Spleen (tissue), 11 donors: ENCODE measurements around the gene SMARCD3. TPM values are rescaled to one million over a fixed set of nuclear protein-coding genes. Genes with fewer than 3 reads are reported as not detected.

ENCODE experiments used
- DNase-seq: peaks from one replicate; pipeline ENCODE4 v3.0.0-alpha.2; 2020
- H3K27ac ChIP-seq, 8 donors: fragments of 200-600 bp; sonication (generic) in 7 of 8; 1 replicate in 4 of 8; 2 replicates in 4 of 8; pipeline versions ENCODE4 v1.5.0 to v1.8.0; 2016 to 2021; ENCODE audit warnings: inconsistent platforms in 4 of 8, mild to moderate bottlenecking in 4 of 8, moderate library complexity in 1 of 8
- H3K27me3 ChIP-seq, 7 donors: fragments of 200-600 bp; sonication (generic) in 6 of 7; replicated peaks in 1 of 7; 1 replicate in 4 of 7; 2 replicates in 3 of 7; pipeline versions ENCODE4 v1.5.0 to v1.8.0; 2016 to 2021; ENCODE audit warnings: inconsistent platforms in 3 of 7, mild to moderate bottlenecking in 1 of 7
- H3K36me3 ChIP-seq, 6 donors: fragments of 200-600 bp; sonication (generic) in 5 of 6; 1 replicate in 4 of 6; 2 replicates in 2 of 6; pipeline versions ENCODE4 v1.5.0 to v1.8.0; 2016 to 2021; ENCODE audit warnings: inconsistent platforms in 2 of 6
- H3K4me1 ChIP-seq, 6 donors: fragments of 200-600 bp; sonication (generic) in 5 of 6; 1 replicate in 3 of 6; 2 replicates in 3 of 6; pipeline versions ENCODE4 v1.5.0 to v1.8.0; 2016 to 2021; ENCODE audit warnings: inconsistent platforms in 3 of 6
- H3K4me3 ChIP-seq, 8 donors: fragments of 200-600 bp; sonication (generic) in 7 of 8; 1 replicate in 4 of 8; 2 replicates in 4 of 8; pipeline versions ENCODE4 v1.5.0 to v1.8.0; 2016 to 2021; ENCODE audit warnings: inconsistent platforms in 4 of 8, mild to moderate bottlenecking in 4 of 8, moderate library complexity in 2 of 8
- H3K9me3 ChIP-seq, 8 donors: fragments of 200-600 bp; sonication (generic) in 7 of 8; 1 replicate in 4 of 8; 2 replicates in 4 of 8; pipeline versions ENCODE4 v1.5.0 to v1.8.0; 2016 to 2021; ENCODE audit warnings: inconsistent platforms in 4 of 8
- CTCF ChIP-seq, 11 experiments: fragments of 200-600 bp in 7 of 11; fragments of 450-650 bp in 4 of 11; sonication (generic) in 4 of 11; IDR thresholded peaks in 8 of 11; conservative IDR thresholded peaks in 3 of 11; 1 replicate in 7 of 11; 2 replicates in 4 of 11; pipeline versions ENCODE4 v1.4.0 to v1.8.0; 2016 to 2021; ENCODE audit warnings: antibody characterized with exemption in 11 of 11, inconsistent platforms in 4 of 11, mild to moderate bottlenecking in 1 of 11
- POLR2A ChIP-seq, 3 donors: fragments of 450-650 bp; IDR thresholded peaks; one replicate each; pipeline ENCODE4 v1.5.1; 2017; ENCODE audit warnings: antibody characterized with exemption in 3 of 3, mild to moderate bottlenecking in 1 of 3
- POLR2AphosphoS5 ChIP-seq, 3 donors: sonication (generic); formaldehyde crosslinking; IDR thresholded peaks; one replicate each; pipeline ENCODE4 v1.5.1; 2017; ENCODE audit warnings: antibody characterized with exemption in 3 of 3
- WGBS, 5 donors: extraction: QIAGEN DNeasy Blood & Tissue Kit in 3 of 5; methylation state at CpG; one replicate each; pipeline versions ENCODE4 v1.1.5 to v1.1.7; 2013 to 2018; 5-methylcytosine and 5-hydroxymethylcytosine counted together
- intact Hi-C: fragments of 100-400 bp; cut with DNase I; formaldehyde crosslinking; loops from one replicate; pipeline ENCODE4 v1.15.0; 2023; ENCODE audit warnings: low total_unique reads
- polyA plus RNA-seq, 3 donors: library from polyadenylated mRNA; stranded (reverse); fragments of 200-250 nt; gene quantifications; one replicate each; pipeline ENCODE4 v1.2.1, GENCODE V29; 2013
- total RNA-seq, 7 donors: library from RNA; depleted of rRNA in 3 of 7; stranded (reverse); fragments of >200 nt in 3 of 7; fragmentation: NEBNext Ultra II Directional in 4 of 7; extraction: Animal tissue kit (Norgen Biotek cat#: 25700) in 4 of 7; gene quantifications; one replicate each; pipeline versions ENCODE4 v1.1.0 to v1.2.1, GENCODE V29; 2016 to 2021
- donor health status: healthy with polysubstance abuse.
- donor health status: DM: no; HTN: no; CAD: no; lungs with moderate emphysema.
- donor health status: DM: no; HTN: no; CAD: no.
- donor health status: Bipolar disorder and iron deficiency.
- donor health status: healthy.
- donor health status: DM: no; HTN: no; CAD: no.
- donor health status: DM: yes; HTN: yes; CAD: no.

Gene SMARCD3
- total and polyA plus RNA-seq, 10 donors, result 8.8 to 40.2 (median 16.5) TPM

- peak; percentile 45 for DNase-seq
- intact Hi-C loops, result no loop called here
- peaks cover 4 to 44% (median 38%) of the 10 kb centered on the region in 6 donors for H3K36me3 ChIP-seq
- TF ChIP-seq POLR2AphosphoS5 (IDR thresholded peaks at IDR 0.05) (no peak), CTCF (IDR thresholded peaks at IDR 0.05 in 8 of 11, conservative IDR thresholded peaks at IDR 0.05 in 3 of 11) (no peak), POLR2A (IDR thresholded peaks at IDR 0.05) (no peak)
- WGBS, 5 donors, result 45 to 68% (median 62%) methylated on average over 8 of the region's 8 CpGs
- peak overlapping the region; percentile 48 to 94 (median 90) for H3K4me3 ChIP-seq
- H3K27me3 ChIP-seq, result no peaks in the 10 kb centered on the region
- H3K27ac ChIP-seq, result peak overlapping the region in 2 of 8 donors; percentile 84 to 88
- no peaks in the 10 kb centered on the region for H3K9me3 ChIP-seq
- peaks cover 13 to 35% (median 26%) of the 10 kb centered on the region in 6 donors for H3K4me1 ChIP-seq
Observed at GRCh38 chr7:151225948-151226510, 22.5 kb downstream of the SMARCD3 start.

GRCh38 chr7:151223728-151224127 is 24.8 kb downstream of the SMARCD3 start:
- DNase-seq, result peak; percentile 59
- 90 to 96% (median 95%) methylated on average over 14 of the region's 14 CpGs for WGBS, 5 donors
- peaks cover 4 to 67% (median 61%) of the 10 kb centered on the region in 6 donors for H3K36me3 ChIP-seq

GRCh38 chr7:151218170-151218569 is 30.3 kb downstream of the SMARCD3 start:
- intact Hi-C loops, result no loop called here
- no peak overlapping the region for H3K4me3 ChIP-seq
- no peak for TF ChIP-seq CTCF (IDR thresholded peaks at IDR 0.05 in 8 of 11, conservative IDR thresholded peaks at IDR 0.05 in 3 of 11)
- TF ChIP-seq POLR2AphosphoS5 (IDR thresholded peaks at IDR 0.05), result no peak
- no peak for TF ChIP-seq POLR2A (IDR thresholded peaks at IDR 0.05)
- no peaks in the 10 kb centered on the region for H3K9me3 ChIP-seq
- DNase-seq, result peak; percentile 36
- H3K27me3 ChIP-seq, result no peaks in the 10 kb centered on the region
- peaks cover 10 to 100% (median 97%) of the 10 kb centered on the region in 6 donors for H3K36me3 ChIP-seq
- no peak overlapping the region for H3K27ac ChIP-seq
- 89 to 95% (median 92%) methylated on average over 9 of the region's 9 CpGs for WGBS, 5 donors
- no peaks in the 10 kb centered on the region for H3K4me1 ChIP-seq

More at GRCh38 chr7:151223728-151224127, 24.8 kb downstream of the SMARCD3 start:
- intact Hi-C loops, result no loop called here
- H3K27me3 ChIP-seq, result no peaks in the 10 kb centered on the region
- H3K4me1 ChIP-seq, result peaks cover 13 to 34% (median 26%) of the 10 kb centered on the region in 6 donors
- no peaks in the 10 kb centered on the region for H3K9me3 ChIP-seq
- H3K27ac ChIP-seq, result no peak overlapping the region
- H3K4me3 ChIP-seq, result no peak overlapping the region
- TF ChIP-seq POLR2A (IDR thresholded peaks at IDR 0.05), result no peak
- no peak for TF ChIP-seq POLR2AphosphoS5 (IDR thresholded peaks at IDR 0.05)
- TF ChIP-seq CTCF (IDR thresholded peaks at IDR 0.05 in 8 of 11, conservative IDR thresholded peaks at IDR 0.05 in 3 of 11), result no peak

- H3K36me3 ChIP-seq, result peaks cover 10 to 88% (median 80%) of the 10 kb centered on the region in 6 donors
- DNase-seq, result peak; percentile 1
- WGBS, 5 donors, result 90 to 97% (median 95%) methylated on average over 5 of the region's 5 CpGs
- H3K4me1 ChIP-seq, result no peaks in the 10 kb centered on the region
- H3K9me3 ChIP-seq, result no peaks in the 10 kb centered on the region
- TF ChIP-seq POLR2AphosphoS5 (IDR thresholded peaks at IDR 0.05) (no peak), POLR2A (IDR thresholded peaks at IDR 0.05) (no peak), CTCF (IDR thresholded peaks at IDR 0.05 in 8 of 11, conservative IDR thresholded peaks at IDR 0.05 in 3 of 11) (no peak)
- H3K27ac ChIP-seq, result no peak overlapping the region
- intact Hi-C loops, result no loop called here
- H3K4me3 ChIP-seq, result no peak overlapping the region
- H3K27me3 ChIP-seq, result no peaks in the 10 kb centered on the region
Observed at GRCh38 chr7:151215396-151215795, 33.1 kb downstream of the SMARCD3 start.
